HG02623 (cell line): ENCODE measurements around the gene MYH9.

Experiments
- ATAC-seq: cut with Tn5 transposase; IDR thresholded peaks from one replicate; pipeline ENCODE4 v1.9.1; 2021; ENCODE audit warnings: moderate library complexity; ENCODE audit not compliant: unreplicated experiment

The MYH9 gene

DNA sequence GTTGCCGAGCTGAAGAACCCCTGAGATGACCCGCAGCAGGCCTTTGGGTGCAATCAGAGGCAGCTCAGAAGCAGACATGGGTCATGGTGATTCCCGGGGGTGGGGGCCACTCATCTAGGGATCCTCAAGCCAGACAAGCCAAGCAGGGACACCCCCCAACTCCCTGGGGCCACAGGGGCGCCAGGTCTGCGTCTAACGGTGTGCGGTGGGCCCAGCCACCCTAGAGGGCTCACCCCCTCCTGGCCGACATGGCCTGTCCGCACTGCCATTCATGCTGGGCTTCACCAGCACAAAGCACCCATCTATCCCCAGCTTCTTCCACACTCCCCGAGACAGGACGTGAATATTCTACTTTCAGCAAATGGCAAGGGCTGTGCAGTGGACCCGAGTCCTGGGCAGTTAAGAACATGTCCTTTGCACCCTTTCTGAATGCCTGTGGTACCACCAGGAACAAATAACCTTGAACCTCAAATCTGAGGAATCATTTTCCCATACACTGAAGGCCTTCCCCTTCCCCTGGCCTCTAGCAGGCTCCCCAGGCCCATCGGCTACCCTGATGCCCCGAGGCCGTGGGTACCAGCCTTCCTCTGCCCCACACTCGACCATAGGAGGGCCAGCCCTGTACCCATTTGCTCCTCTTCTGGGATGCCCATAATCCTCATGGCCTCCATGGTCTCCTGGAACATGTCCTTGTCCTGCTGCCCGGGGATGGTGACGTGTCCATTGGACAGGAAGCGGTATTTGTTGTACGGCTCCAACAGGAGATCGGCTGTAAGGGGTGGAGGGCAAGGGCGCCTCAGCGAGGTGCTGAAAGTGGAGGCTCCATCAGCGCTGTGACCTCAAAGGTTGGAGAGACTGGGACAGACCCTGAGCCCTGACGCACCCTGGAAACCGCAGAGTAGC is 67.9 kb downstream of the MYH9 start:
- ATAC-seq = no peak

DNA sequence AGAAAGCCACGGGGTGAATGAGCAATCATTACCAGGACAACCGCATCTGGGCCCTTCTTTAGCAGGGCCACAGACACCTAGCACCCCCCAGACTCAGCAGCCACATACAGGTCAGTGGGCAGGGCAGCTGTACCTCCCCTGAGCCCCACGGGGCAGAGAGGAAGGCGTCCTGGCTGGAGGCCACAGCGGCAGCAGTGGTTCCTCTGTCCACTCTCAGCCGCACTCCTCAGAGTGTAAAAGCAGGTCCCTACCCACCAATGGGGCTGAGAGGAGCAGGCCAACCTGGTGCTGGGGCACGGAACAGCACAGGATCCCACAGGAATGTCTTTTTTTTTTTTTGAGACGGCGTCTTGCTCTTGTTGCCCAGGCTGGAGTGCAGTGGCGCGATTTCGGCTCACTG is 69.3 kb downstream of the MYH9 start:
- no peak for ATAC-seq

DNA sequence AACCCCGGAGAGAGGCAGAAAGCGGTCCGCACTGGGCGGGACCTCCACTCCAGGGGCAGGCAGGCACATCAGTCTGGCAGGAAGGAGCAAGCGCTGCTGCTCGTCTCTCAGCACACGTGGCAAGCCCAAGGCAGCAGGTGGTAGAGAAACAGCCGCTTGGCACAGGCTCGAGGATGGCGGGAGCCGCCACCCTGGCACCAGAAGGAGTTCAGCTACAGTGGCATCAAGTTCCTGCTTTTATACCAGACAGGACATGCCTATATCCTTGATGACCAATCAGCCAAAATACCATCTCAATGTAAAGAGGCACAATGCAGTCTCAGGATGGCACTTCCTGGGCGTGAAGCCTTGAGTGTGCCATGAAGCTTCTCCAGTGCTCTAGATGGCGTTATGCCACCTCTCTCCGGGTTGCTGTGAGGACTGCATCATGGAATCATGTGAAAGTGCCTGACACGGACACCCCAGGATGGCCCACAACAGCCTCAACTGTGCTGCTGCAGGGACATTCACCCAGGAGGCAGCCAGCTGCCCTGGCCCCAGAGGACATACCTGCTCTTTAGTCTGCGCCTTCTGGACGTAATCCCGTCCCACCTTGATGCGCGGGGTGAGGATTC is 70.0 kb downstream of the MYH9 start:
- no peak for ATAC-seq

DNA sequence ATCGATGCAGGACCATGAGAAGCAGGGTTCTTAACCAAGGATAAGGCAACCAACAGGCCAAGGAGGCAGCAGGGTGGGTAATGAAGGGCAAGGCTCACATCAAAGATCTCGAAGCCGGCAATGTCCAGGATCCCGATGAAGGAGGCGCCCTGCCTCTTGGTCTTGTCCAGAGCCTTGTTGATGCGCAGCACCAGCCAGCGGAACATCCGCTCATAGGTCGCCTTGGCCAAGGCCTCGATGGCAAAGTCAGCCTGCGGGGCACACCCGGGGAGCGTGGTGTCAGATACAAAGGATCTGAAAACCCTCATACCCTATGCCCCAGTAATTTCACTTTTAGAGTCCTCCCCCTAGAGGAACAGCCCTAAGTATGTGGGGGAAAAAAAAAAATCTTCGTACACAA is 71.3 kb downstream of the MYH9 start:
- no peak for ATAC-seq

DNA sequence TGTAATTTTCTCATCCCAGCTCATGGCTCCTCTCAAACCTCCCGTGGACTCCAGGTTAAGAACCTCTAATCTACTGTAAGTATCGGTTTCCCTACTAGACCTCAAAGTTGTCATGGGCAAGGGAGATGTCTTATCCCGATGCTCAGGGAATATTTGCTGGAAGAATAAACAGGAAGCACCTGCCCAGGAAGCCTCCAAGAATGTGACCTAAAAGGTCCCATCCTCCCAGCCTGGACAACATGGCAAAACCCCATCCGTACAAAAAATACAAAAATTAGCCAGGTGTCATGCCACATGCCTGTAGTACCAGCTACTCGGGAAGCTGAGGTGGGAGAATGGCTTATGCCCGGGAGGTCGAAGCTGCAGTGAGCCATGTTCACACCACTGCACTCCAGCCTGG is 72.4 kb downstream of the MYH9 start:
- ATAC-seq = no peak

DNA sequence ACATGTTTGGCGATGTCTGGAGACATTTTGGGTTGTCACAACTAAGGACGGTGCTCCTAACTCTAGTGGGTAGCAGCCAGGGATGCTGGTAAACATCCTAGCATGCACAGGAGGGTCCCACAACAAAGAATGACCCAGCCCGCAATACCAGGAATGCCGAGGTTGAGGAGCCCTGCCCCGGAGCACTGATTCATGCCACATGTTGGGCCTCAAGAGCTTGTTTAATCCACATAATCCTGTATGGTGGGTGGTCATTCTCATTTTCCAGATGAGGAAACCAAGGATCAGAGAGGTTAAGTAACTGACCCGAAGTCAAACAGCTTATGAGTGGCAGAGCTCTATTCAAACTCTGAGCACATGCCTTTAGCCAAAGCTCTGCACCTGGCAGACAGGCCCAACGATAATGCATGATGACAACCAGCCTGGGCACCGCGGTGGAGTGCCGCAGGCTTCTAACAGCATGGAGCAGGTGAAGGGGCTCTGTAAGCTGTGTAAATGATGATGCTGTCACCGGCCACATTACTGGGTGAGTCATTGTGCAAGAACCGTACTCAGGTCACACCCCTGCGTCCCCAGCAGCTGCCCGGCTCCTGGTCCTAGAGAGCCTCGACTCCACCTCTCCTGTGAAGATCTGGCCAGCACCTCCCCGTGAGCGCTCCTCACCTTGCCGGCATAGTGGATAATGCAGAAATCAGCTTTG is 76.2 kb downstream of the MYH9 start:
- ATAC-seq = no peak

DNA sequence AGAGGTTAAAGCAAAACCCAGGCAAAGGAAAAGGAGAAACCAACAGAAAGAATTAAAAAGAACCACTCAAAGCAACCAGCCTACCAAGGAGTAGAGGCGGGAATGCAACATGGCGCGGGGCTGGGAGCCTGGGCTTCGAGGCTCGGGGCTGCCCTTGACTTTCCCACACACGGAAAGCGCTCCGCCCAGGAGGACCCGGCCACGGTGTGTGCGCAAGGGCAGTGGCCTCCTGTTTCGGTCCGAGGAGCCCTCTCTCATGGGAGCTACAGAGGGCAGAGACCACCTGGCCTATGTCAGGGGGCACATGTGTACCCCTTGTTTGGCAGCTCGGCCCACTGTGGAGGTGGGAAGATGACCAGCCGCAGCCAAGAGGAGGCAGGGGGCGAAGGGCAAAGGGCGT is 78.9 kb downstream of the MYH9 start:
- no peak for ATAC-seq

DNA sequence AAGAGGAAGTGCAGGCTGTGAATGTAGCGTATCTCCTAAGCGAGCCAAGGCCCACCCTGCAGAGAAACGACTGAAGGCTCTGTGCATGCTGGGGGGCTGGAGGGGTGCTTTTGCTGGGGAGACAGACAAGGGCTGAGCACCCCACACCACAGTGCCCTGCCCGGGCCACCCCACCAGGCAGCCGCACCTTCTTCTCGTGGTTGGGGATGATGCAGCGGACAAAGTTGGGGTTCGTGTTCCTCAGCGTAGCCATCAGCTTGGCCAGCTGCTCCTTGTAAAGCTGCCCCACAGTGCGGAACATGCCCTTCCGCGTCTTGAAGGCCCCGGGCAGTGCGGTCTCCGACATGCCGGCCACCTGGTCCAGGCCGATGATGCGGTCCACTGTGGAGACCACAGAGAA is 81.5 kb downstream of the MYH9 start:
- no peak for ATAC-seq

DNA sequence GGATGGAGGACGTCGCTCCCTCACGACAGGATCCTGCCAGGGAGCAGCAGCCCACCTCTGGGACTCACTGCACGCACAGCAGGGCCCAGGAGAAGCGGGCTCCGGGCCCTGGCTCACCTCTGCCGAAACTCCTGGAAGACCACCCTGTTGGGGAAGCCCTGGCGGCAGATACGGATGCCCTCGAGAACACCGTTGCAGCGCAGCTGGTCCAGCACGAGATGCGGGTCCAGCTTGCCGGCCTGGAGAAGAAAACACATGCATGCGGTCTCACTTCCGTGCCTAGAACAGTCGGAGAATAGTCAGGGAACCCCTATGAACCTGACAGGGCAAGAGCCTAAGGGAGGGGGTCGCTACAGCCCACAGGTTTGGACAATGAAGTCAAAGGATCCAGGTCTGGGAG is 82.0 kb downstream of the MYH9 start:
- ATAC-seq = no peak

DNA sequence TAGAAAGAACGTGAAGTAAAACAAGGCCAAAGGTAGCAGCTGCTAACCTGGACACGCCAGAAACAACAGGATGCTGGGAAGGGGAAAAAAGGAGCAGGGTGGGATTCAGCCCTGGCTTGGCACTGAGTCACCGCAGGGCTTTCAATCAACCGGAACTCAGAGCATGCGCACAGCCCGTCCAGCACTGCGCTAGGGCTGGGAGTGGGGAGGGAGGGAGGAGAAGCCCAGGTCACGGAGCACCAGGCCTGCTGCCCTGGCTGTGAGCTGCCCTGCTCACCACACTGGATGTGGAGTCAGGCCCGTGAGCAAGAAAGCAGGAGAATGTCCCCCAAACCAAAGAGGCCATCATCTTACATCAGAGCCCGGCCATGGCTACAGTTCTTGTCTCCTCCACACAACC is 83.3 kb downstream of the MYH9 start:
- no peak for ATAC-seq

DNA sequence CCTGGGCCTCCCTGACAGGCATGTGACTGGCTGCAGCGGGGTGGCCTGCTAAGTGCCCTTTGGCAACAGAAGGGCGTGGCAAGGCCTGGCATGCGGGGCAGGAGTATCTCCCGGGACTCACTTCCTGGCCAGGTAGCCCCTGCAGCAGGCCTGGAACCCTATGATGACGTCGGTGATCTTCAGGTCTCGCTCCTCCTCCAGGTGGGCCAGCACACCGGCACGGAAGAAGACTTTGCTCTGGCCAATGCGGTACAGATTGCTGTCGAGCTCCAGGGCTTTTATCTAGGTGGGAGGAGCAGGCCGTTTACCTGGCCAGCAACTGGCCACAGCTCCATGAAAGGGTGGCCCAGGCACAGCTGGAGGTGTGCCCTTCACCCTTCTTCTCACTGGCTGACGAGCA is 83.9 kb downstream of the MYH9 start:
- ATAC-seq = no peak

DNA sequence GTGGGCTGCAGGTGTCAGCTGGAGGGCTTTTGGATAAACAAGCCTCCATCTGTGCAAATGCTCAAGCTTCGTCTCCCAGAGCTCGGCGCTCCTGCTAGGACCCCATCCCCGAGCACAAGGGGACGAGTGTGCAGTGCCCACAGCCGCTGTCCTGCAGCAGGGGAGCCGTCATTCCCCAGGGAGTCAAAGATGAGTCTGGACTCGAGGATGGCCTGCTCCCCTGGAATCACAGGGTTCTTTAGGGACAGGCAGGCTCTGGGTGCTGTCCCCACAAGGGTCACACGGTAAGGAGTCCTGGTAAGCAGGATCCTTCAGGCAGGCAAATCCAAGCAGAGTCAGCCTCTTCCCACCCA is 84.7 kb downstream of the MYH9 start:
- ATAC-seq = no peak

DNA sequence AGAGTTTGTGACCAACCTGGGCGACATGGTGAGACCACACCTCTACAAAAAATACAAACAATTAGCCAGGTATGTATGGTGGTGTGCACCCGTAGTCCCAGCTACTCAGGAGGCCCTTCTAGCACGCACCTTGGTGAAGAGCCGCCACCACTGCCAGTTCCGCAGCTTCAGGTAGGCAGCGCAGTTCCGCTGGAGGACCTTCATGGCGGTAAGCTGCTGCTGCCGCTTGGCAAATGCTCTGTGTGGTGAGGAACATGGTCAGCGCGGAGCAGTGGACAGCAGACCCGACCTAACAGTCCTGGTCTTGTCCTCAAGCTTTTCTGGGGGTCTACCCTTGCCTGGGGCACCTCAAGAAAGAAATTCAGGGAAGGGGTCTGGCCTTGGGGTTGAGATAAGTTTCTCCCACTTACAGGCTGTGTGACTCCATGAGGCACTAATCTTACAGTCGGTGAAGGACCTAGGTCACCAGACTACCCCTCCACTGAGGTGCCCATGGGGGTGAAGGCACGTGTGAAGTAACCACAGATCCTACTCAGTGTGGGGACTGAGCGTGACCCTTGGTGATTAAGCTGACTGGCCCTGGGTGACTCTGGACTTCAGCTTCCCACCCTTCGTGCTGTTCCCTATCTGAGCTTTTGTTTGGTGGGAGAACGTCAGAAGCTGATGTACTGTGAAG is 85.2 kb downstream of the MYH9 start:
- no peak for ATAC-seq

DNA sequence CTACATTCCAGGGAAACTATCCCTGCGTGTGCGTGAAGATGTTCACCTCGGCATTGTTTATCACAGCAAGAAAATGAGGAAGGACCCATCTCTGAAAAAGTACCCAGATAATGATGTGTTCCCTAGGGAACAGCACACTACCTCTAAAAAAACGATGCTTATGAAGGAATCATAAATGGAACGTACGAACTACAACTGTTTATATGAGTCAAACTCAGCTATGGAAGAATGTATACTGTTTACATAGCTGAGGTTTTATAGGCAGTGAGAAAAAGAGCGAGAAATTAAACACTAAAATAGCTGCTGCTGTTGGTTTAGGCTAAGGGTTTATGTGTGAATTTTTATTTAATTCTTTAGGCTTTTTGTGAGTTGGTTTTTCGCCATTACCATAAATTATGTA is 85.9 kb downstream of the MYH9 start:
- no peak for ATAC-seq

DNA sequence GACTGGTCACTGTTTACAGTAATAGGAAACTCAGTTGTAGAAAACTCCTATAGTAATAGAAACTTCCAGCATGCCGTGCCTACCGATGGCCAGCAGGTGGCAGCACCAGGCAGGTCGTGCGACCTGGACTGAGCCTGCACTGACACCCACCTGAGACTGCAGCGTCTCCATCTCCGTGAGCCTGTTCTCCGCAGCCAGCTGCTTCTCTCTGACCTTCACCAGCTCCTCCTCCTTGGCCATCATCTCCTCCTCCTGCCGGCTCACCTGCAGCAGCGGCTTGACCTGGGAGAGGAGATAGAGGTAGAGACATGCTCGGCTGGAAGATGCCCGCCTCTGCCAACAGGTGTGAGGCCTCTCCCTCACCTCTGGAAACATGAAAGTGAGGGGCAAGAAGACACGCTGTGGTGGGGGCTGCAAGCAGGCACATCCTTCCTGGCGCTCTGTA is 86.4 kb downstream of the MYH9 start:
- ATAC-seq = no peak

DNA sequence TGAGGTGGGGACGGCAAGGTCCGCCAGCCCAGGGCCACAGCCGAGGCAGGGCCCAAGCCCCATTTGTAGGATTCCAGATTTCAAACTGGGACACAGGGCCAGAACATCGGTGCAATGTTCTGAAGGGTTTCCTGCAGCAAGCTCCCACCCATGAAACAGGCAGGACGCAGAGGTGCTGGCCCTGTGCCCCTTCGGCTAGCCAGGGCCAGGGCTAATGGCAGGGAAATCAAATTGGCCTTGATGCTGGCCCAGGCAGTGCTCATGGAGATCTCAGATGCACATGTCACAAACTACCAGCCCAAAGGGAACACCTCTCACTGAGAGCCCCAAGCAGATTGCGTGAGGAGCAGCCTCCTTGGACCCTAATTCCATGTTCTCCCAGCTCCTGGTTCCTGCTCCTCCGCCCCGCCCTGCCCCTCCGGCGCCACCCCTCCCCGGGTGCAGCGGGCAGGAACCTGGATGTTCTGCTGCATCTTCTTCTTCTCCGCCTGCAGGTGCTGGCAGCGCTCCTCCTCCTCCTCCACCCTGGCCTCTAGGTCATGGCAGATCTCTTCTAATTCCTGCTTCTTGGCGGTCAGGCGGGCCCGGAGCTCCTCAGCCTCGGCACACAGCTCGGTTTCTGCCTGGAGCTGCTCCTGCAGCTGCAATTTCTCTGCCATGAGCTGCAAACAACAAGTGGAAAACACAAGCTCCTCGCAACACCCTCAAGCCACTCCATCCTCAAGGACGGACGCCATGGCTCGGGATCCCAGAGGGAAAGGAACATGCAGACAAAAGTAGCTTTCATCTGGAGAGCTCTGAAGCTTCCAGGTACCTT is 87.2 kb downstream of the MYH9 start:
- no peak for ATAC-seq

DNA sequence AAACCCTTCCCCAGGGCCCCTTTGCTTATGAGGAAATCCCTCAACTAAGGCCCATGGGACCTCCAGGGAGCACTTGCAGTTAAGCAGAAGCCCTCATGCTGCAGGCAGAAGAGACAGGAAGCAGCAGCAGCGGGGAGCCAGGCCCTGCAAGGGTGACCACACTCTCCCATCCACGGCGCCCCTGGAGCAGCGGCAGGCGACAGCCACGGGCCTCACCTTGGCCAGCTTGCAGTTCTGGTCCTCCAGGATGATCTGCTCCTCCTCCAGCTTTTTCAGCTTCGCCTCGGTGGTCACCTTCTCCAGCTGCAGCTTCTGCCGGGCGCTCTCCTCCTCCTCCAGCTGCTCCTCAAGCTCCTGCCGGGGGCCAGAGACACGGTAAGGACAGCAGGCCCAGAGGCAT is 87.9 kb downstream of the MYH9 start:
- ATAC-seq = no peak

DNA sequence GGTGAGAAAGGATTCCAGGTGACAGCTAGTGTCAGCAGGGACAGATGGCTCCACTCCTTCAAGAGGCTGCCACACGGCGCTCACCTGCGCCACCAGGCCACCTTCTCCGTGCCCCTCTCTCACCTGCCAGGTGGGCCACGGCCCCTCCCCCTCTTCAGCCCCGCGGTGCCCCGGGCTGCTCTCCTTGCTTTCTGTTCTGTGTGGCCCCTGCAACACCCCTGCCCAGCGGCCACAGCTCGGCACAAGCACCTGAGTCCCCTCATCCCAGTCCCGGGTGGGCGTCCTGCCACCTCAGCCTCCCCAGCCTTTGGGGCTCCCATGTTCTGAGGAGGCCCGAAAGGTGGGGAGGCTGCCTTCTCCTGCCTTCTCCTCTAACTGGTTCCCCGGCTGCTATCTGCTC is 88.5 kb downstream of the MYH9 start:
- no peak for ATAC-seq

DNA sequence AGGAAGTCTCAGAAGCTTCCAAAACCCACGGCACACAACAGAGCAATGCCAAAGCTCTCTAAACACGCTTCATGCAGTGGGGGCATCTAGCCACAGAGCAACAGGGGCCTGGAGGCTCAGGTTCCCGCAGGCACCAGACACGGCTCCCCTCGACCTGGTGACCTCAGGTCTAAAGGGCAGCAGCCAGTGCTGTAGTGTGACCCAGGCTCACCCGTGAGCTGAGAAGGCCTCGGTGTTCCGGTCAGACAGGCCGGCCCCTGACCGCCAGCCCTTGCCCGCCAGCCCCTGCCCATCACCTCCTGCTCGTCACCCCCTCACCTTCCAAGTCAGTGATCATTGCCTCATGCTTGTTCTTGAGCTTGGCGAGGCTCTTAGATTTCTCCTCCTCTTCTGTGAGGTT is 89.2 kb downstream of the MYH9 start:
- ATAC-seq = no peak

DNA sequence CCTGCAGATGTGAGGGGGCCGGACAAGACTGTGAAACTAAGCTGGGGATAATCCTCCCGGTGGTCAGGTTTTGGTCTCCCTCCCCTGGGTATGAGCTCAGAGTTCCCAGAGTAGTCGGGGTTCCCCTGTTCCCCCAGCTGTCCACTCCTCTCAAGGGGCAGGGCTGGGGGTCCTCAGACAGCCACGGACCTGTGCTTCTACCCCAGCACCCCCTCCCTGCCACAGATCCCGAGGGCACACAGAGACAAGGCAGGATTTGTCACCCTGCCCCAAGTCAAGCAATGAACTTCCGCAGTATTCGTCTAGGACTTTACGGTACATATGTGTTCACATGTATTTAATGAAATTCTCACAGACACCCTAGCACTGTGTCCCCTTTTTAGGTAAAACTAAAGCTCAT is 89.6 kb downstream of the MYH9 start:
- ATAC-seq = no peak

DNA sequence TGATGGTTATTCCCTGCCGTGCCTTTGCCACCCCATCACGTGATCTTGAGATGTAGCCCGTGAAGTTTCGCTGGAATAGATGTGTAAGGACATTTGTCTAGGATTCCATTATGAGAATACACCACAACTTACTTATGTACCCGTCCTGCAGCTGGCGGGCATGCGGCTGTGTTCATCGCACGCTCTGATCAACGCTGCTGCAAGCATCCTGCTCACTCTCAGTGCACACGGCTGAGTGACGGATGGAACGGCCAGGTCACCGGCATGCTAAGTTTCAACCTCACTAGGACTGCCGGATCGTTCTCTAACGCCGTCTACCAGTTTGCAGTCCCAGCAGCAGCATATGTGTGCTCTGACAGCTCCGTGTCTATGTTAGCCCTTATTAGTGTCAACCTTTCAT is 90.2 kb downstream of the MYH9 start:
- ATAC-seq = no peak
